ENCODE results near the gene XXYLT1.
"Not testable (repeated sequence)": the region's sequence is repeated elsewhere in the genome, so short reads cannot be mapped to it uniquely, and the experiment has no call there.

Gene XXYLT1

DNA sequence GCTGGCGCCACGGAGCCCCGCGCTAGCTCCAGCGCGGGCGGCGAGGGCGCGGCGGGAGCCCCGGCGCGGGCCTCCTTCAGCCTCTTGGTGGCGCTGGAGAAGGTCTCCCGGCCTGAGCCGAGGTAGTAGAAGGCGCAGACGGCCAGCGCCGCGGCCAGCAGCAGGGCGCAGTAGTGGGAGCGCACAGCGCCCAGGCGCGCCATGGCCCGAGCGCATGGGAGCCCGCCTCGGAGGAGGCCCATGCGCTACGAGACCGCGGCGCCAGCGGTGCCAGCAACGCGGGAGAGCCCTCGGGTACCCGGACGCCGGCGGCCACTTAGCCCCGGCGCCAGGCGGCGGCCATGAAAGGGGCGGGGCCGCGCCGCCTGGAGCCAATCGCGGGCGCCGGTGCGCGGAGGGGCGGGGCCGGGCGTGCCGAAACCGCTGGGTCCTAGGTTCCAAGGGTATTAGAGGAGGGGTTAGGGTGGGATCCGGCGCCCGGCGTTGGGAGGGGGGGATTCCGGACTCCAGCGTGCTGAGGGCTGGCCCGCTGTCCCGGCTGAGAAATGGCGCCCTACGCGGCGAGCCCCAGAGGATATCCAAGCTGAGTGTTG lies at the start of gene XXYLT1:
Gene XXYLT1, minus strand, starts transcription at position 343 of the 593 bp plus-strand sequence. Its CDS starts 101 bp downstream, at position 242.
- DNase-seq = peak; percentile 95

DNA sequence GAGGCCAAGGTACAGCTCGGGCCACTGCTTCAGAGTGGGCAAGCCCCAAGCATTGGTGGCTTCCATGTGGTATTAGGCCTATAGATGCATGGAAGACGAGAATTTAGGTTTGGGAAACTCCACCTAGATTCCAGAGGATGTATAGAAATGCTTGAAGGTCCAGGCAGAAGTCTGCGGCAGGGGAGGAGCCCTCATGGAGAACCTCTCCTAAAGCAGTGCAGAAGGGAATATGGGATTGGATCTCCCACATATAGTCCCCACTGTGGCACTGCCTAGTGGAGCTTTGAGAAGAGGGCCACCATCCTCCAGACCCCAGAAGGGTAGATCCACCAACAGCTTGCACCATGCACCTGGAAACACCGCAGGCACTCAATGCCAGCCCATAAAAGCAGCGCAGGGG lies 48.1 kb upstream of the XXYLT1 start:
- DNase-seq = no peak

DNA sequence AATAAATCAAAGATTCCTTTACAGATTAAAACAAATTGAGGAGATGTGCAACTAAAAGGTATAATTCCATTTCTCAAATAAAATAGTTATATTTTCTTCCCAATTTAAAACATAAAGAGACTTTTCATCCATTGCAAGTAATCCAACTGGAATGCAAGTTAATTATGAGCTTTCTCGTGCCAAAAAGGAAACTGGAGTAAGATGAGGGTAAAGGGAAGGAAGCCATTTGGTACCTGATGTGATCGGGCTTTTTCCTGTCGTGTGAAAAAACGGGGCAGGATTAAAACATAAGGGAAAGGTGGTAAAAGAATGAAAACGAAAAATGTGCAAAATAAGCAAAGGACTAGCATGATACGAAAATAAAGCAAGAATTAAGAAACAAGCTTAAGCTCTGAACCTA lies 41.8 kb upstream of the XXYLT1 start:
- no peak for DNase-seq

GRCh38 chr3:195307711-195308110 lies 36.8 kb upstream of the XXYLT1 start:
- no peak for DNase-seq

- DNase-seq = no peak
Observed at GRCh38 chr3:195306369-195306768, 35.4 kb upstream of the XXYLT1 start.

GRCh38 chr3:195302431-195302830 lies 31.5 kb upstream of the XXYLT1 start:
- no peak for DNase-seq

GRCh38 chr3:195297446-195297845 lies 26.5 kb upstream of the XXYLT1 start:
- DNase-seq = no peak

- no peak for DNase-seq
Observed at GRCh38 chr3:195296662-195297061, 25.7 kb upstream of the XXYLT1 start.

DNA sequence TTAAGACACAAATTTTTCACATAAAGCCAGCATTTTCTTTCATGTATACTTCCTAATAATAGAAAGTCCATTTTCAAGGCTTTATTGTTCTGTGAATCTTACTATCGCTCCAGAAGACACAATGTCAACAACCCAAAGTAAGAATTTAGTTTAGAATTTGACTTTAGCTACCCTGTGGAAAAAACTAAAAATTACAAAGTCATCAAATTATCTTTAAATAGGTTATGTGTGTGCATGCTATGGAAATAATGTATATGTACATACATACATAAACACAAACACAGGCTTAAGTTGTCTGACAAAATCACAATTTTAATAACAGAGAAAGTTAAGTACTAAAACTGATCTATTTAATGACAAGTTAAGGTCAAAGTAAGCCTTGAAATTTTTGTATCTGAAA lies 20.2 kb upstream of the XXYLT1 start:
- DNase-seq = no peak

GRCh38 chr3:195290643-195291042 lies 19.7 kb upstream of the XXYLT1 start:
- not testable (repeated sequence) for DNase-seq

DNA sequence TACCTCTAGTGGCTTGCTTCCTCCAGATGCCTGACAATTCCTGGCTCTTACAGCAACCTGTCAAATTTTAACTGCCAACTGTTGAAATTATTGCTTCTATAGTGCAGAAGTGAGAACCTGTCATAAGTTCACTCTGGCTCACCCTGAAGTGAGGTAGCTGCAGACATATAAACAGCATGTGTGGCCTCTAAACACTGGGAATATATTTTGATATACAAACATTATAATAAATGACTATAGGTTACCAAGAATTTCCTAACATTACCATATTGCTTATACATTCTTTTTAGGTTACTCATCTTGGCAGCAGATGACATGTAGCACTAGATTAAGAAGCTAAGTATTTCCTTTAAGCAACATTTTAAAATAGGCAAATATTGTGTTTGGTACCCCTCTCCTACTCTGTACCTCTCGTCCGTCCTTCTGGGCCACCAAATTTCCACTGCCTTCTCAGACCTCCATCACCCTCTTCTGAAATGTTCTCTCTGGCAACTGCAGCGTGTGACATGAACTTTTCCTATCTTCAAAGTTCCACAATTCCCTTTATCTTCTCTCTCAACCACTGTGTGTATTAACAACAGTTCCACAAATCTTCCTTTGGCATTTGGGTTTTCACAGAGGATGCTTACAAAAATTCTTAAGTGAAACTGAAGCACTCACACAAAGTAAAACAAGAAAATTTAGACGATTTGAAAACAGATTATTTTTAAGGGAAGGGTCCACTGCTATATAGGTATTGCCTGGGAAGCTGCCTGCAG lies 15.3 kb upstream of the XXYLT1 start:
- DNase-seq = no peak

GRCh38 chr3:195285372-195285771 lies 14.4 kb upstream of the XXYLT1 start:
- no peak for DNase-seq

- DNase-seq = no peak
Observed at GRCh38 chr3:195284842-195285241, 13.9 kb upstream of the XXYLT1 start.

DNA sequence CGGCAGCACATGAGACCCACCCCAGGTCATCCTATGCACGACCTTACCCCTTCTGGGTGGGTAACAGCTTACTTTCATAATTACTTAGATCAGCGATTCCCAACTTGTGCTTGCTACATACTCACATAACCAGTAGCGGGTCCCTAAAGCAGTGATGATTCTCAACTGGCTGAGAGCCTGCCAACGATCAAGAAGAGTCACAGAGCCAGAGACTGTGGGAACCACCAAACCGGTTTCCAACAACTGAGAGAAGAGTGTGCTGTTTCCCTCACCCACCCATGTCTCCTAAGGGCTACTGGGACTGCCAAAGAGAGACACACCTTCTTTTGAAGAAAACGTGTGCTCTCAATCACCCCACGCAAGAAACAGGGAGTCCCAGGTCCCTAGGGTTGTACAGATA lies 12.0 kb upstream of the XXYLT1 start:
- DNase-seq = no peak

DNA sequence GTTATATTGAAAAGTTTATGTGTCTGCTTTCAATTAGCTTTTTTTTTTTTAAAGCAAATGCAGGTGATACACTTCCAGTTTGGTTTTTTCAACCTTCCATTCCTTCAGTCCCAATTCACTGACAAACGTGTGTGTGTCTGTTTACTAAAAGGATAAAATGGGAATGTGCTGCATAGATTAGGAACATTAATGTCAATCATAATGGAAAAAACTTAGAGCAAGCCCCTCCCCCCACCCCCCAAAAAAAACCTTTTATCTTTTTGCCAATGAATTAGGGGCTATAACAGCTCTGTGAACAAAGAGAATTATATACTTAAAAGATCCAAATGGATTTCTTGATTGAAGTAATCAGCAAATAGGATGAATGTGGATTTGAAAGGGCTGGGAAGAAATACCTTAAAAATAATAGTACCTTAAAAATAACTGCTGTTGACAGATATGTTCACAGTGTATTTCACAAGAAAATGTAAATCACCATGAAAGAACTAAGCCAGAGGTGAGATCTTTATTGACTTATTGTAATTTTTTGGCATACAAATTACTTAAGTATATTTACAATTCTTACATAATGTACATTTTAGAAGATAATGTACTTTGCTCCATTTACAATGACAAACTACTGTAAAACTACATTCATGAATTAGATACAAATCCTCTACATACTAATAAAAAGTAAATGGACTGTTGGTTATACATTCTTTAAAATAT lies 3.5 kb upstream of the XXYLT1 start:
- DNase-seq = no peak

- peak; percentile 94 for DNase-seq
Observed at GRCh38 chr3:195271410-195272243, 668 bp upstream of the XXYLT1 start.

- DNase-seq = peak; percentile 54
Observed at GRCh38 chr3:195270079-195270816, 711 bp downstream of the XXYLT1 start.

DNA sequence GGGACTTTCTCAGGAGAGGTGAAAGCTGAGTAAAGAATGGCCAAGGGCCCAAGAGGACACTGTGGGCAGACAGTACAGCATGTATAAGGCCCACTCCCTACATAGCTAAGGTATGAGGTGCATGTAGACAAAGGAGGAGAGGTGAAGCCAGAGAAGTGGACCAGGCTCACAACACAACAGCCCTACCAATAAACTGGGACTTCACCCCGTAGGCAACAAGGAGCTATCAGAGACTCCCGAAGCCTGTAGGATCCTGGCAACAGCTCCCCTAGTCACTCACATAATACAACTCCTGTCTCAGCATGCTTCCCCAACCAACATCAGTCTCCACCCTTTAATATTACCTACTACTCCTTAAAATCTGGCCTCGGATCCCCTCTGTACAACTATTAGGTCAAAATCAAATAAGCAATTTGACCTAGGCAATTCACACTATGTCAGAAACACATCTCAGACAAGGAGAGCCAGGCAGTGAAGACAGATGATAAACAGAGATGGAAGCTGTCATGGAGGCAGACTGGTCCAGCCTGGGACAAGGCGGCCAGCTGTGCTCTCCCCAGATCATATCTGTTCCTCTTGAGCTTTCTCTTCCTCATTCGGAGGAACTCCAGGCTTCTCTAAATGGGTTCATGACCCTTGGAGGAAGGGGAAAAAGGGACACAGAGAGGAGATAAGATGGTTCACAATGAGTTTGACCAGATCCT lies 1.4 kb downstream of the XXYLT1 start:
- no peak for DNase-seq

DNA sequence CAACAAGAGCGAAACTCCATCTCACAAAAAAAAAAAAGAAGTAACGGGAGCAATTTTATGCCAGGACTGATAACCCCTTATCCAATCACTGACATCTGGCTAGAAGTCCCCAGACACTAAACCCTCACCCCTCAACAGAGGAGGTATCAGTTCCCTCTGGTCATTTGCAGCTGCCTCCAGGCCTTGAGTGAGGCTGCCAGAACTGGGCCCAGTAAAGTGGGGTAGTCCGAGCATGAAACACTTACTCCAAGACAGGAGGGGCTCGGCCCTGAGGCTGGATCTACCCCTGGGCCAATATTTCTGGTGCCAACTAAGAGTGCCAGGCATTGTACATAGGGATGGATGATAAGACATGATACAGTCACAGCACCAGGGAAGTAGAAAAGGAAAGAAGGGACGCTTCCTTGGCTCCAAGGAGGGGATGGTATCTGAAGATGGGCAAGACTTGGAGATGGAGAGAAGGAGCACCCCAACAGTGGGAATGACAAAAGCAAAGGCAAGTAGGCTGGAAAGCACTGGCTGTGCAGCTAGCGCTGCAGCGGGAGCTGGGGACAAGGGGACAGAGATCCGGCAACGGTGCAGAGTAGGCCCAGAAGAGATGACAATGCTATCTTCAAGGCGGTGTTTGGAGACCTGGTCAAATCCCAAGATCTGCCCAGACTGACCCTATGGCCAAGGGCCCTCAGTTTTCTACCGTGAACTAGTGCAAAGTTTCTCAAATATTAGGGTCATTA lies 2.2 kb downstream of the XXYLT1 start:
- no peak for DNase-seq

DNA sequence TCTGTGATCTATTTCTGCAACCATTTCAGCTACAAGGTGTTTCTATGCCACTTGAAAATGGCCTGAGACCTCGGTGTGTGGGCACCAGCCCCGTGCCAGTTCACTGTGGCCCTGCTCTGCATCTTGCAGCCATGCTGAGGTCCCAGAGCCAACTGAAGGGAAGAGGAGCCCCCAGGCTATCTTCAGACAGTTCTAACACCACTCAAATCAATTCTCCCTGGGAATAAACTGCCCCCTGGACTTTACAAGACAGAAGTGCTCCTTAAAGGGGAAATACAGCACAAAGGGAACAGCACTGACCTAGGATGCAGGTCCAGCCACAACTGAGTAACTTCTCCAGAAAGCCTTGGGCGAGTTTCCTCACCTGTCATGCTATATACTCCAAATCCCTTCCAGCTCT lies 3.9 kb downstream of the XXYLT1 start:
- DNase-seq = no peak

DNA sequence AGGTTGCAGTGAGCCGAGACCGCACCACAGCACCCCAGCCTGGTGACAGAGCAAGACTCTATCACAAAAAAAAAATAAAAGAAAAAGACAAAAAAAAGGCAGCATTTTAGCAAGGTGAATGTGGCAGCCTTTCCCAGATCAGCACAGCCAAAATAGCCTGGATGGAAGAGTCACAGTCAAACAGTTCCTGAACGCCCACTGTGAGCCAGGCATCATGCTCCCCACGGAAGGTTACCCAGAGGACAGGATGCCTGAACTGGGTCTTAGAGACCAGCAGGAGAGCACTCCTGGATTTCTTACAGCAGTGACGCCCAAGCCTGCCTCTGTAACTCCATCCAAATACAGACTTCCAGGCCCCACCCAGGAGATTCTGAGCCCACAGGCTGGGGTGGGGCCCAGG lies 4.5 kb downstream of the XXYLT1 start:
- no peak for DNase-seq
